HG02970 (cell line): Measurements from ENCODE around the gene PRPH2.
"Not testable (repeated sequence)": the region's sequence is repeated elsewhere in the genome, so short reads cannot be mapped to it uniquely, and the experiment has no call there.

Experiments
- ATAC-seq: cut with Tn5 transposase; IDR thresholded peaks from one replicate; pipeline ENCODE4 v1.9.1; 2021; ENCODE audit warnings: mild to moderate bottlenecking, moderate library complexity, moderate number of reproducible peaks; ENCODE audit not compliant: unreplicated experiment, low FRiP score

PRPH2 gene

DNA sequence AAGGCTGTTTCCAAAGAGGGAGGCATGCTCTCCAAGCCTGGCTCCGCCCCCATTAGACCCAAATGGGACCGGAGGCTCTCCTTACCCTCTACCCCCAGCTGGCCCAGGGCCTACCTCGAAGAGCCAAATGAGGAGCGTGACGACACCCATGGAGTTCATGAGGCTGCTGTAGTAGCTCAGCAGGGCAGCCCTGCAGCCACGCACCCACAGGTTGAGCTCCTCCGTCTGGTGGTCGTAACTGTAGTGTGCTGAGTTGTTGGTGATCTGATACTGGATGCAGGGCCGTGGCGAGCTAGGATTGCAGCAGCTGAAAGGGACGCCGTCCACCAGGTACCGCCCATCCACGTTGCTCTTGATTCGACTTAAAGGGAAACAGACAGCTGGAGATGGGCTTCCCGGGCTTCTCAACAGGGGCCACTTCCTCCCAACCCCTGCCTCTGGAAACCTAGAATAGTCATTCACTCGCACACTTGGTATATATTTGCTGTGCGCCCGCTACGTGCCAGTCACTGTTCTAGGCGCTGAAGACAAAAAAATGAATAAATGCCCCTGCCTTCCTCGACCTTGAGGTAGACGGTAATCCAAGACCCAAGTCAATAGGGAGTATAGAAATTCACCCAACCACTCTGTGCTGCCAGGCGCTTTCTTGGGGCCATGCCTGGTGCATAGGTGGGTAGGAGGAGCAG is 18.0 kb downstream of the PRPH2 start:
- no peak for ATAC-seq

DNA sequence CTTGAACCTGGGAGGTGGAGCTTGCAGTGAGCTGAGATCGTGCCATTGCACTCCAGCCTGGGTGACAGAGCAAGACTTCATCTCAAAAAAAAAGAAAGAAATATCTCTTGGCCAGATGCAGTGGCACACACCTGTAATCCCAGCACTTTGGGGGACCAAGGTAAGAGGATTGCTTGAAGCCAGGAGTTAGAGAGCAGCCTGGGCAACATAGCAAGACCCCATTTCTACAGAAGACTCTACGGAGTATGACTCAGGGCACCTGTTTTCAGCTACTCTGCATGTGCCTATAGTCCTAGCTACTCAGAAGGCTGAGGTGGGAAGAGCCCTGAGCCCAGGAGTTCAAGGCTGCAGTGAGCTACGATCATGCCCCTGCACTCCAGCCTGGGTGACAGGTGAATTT is 19.6 kb downstream of the PRPH2 start:
- not testable (repeated sequence) for ATAC-seq

DNA sequence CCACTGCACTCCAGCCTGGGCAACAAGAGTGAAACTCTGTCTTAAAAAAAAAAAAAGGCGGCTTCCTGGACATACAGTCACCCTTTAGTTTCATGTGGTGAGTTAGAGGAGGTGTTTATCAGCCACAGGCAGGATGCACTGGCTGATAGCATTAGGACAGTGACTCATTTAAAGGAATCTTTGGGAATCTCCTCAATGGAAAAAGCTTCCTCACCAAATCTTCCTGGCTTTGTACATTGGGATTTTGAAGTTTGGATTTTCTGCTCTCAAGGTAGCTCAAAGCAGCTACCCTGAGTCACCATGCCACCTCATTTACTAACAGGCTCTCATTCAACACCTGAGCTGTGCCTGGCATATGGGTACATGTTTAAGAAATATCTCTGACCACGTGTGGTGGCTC is 20.2 kb downstream of the PRPH2 start:
- no peak for ATAC-seq

DNA sequence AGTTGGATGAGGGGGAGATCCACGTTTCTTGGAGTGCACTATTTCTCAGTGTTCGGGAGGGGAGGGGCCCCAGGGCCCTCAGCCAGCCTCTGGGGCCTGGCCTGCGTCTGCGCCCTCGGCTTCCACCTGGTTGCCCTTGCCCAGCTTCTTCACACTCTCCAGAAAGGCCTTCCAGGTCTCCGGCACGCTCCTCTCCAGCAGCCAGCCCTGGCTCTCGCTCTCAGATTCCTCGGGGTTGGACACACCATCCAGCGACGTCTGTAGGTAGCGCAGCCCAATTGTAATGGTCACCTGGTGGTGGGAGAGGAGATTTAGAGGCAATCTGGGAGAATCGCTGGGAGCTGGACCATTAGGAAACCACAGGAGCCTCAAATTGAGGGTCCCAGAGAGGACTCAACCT is 24.2 kb downstream of the PRPH2 start:
- no peak for ATAC-seq

DNA sequence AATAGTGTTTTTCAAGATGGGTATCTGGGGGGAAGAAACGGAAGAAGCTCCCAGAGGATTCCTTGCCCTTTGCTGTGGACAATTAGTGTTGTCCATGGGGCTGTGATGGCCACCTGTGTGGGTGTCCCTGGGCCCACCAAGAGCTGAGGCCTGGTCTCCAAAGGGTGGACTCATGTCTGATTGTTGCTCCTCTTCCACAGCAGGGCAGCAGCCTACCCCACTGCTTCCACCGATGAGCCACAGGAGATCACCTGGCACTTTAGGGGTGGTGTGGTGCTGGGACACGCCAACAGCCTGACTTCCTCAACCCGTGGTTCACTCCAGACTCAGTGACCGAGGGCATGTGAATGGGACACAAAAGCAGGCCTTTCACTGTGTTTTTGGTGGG is 25.1 kb downstream of the PRPH2 start:
- no peak for ATAC-seq

DNA sequence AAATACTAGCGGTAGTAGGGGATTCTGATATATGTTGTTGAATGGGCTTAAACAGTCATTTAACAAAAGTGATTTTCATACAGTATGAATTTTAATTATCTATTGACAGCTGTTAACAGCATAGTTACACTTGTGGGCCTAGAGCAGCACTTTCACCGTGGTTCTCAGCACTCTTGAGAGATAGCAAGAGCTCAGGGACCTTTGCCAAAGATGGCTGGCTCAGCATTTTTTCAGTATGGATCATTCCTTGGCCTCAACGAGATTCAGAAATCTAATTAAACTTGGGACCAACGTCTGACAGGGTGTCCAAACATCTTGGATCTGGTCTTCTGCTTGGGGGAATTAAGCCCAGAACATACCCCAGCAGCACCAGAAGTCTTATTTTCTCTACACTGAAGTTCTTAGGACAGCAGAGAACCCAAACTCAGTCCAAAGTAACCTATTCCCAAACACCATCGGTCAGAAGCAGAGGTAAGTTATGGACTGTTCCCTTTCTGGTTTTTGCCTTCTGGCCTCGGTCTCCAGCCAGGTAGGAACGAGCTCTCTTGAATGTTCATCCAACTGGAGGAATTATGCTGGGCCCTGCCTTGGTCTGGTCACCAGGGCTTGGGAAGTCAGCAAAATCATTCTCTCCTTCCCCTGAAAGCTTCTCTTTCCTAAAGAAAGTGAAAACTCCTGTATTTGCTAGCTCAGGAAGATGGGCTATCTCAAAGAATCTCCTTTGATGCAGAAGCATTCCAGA is 25.7 kb downstream of the PRPH2 start:
- no peak for ATAC-seq

DNA sequence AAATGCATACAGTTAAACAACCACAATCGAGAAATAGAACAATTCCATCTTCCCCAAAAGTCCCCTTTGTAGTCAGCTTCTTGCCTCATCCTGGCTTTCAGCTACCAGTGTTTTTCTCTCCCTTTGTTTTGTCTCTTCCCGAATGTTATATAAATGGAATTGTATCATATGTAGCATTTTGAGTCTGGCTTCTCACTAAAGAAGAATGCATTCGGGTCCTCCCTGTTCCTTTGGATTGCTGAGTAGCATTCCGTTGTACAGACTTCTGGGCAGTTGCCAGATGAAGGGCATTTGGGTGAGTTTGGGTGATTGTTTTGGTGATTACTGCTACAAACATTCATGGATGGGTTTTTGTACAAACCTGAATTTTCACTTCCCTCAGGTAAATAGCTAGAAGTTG is 27.8 kb downstream of the PRPH2 start:
- no peak for ATAC-seq

DNA sequence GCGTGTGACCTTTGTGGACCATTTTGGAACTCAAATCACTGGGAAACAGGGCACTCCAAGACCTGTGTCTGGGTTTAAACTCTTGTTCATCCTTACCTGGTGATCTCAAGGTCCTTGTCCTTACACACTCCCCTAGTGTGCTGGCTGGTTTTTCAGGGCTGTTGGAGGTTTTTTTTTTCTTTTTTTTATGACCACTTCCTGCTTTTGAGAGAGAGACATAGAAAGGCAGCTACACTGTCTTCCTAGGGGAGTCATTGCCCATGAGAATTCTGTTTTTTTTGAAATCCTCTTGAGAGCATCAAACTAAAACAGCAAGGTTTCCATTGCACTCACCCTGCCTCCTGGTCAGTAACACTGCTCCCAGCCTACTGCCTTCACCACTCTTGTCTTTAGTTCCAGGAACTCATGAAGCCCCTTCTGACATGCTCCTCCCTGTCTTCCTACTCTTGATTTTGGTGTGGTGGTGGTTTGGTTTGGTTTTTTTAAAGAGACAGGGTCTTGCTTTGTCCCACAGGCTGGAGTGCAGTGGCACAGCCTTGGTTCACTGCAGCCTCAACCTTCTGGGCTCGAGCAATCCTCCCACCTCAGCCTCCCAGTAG is 28.6 kb downstream of the PRPH2 start:
- no peak for ATAC-seq

DNA sequence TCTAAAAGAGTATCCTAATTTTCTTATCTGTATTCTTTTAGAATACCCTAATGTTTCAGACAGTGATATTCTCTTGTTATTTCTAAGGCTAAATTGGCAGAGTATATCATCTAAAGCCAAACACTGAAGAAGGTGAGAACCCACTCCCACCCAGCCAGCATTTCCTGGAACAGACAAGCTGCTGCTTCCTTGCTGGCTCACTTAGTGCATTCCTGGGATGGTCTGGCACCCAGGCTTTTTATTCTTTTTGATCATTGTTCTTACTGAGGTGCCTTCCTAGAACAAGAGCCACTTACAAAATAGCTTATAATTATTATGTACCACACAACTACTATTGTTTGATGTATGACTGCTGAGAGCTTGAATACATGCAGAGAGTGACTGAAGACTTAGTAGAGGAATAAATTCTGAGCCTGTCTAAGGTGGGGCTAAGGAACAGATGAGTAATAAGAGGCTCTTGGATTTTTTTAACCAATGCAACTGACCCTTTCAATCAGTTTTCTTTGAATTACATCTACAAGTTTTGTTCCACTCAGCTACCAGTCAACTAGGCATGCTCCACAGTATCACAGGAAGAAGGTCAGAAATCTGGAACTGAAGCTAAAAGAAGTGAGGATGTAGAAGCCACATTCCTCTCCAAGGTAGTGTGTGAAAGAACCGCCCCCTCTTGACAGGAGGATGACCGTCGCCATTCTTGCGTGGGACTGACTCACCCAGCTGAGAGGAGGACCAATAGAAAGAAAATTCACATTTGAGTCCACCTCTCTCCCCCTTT is 30.1 kb downstream of the PRPH2 start:
- no peak for ATAC-seq

DNA sequence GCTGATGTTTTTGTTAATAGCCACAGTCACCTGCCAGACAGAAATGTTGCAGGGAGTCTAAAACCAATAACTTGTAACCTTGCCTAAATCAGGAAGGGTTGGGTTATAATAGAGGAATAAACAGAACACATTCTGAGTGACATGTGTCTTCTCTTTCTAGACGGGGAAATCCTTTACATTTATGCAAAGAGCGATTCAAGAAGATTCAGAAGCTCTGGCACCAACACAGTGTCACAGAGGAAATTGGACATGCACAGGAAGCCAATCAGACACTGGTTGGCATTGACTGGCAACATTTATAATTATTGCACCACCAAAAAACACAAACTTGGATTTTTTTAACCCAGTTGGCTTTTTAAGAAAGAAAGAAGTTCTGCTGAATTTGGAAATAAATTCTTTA is 31.5 kb downstream of the PRPH2 start:
- no peak for ATAC-seq

DNA sequence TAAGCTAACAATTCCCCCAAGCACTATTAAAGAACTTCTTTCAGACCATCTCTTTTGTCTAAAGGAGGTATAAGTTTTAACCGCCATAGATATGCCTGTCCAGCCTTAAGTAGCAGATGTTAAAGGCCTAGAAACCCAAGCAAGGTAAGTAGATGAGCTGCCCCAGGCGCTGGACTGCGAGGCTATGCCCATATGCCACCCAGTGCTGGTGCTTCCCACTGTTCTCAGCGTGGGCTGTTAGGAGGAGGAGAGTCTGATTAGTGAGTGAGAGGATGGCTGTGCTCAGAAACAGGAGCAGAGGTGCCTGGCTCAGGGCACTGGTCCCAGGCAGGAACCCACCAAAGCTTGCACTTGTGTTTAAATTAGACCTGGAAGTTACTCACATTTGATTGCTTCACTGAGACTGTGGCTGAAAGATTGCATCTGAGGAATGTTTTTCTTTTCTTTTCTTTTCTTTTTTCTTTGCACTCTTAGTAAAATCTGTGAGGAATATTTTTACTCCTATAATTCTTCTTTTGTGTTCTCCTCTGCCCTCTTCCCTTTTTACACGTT is 32.2 kb downstream of the PRPH2 start:
- no peak for ATAC-seq

DNA sequence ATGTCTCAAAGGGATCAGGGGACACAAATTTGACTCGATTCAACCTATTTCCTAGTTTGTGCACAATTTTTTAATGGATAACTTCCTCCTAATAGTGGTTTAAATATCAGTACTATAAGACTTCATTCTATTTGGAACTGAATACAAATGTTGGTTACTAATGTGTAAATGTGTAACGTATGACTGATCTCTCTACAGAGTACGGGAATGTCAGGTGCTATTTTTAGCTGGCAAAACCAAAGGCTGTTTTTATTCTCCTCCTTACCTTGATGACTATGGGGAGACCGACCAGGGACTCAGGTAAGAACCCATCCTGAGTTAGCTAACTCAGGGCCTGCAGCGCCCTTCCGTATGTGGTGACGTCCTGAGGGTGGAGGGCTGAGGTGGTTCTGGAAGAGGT is 33.0 kb downstream of the PRPH2 start:
- no peak for ATAC-seq

DNA sequence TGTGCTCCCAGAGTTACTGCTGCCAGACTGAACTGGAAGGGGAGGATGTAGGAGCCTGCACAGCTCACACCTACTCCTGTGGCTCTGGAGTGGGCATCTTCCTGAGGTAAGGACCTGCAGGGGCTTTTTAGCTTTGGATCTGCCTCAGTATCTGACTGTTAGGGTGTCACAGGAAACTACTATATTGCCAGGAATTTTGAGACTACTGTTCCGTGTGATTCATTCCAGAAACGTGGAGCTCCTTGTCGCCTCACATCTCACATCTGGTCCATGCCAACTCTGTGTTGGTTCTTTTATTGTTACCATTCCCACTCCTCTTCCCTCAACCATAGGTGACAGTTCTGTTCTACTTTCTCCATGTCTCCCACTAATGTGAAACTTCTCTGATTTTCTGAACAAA is 34.1 kb downstream of the PRPH2 start:
- ATAC-seq, result no peak

DNA sequence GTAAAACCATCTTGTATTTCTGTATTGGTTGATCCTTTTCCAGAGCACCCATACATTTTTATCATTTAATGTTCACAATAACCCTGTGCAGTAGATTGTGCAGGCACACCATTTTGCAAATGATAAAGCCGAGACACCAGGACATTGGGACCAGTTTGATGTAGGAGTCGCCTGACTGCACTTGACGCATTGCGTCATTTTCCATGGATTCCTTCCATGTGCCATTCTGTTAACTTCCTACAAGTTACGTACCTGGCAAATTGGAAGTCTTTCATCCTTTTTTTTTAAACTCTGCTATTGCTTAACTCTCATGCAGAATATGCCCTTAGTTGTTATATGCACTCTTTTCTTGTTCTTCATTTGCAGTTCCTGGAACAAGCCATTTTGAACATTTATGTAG is 43.0 kb downstream of the PRPH2 start:
- ATAC-seq, result no peak

DNA sequence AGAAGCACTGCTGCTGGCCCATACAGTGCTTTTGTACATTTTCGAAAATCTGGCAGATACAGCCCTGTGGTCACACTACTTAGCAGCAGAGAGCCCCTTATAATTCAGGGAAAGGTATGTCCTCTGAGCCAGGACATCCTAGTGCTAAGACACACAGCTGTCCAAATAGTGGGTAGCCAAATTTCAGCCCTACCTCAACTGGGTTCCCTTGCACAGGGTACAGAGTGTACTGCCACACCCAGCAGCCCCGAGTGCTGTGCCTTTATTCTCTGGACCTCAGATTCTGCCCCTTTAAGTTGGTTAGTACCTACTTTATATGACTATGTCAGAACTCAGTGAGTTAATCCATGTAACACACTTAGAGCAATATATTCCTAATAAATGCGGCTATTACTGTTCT is 47.6 kb downstream of the PRPH2 start:
- no peak for ATAC-seq

DNA sequence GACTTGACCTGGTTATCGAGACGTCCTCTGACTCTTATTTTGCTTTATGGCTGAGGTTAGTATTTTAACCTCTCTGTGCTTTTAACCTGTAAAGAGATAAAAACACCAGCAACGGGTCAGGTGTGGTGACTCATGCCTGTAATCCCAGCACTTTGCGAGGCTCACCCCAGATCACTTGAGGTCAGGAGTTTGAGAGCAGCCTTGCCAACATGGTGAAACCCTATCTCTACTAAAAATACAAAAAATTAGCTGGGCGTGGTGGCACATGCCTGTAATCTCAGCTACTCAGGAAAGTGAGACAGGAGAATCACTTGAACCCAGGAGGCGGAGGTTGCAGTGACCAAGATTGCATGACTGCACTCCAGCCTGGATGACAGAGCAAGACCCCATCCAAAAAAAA is 48.0 kb downstream of the PRPH2 start:
- not testable (repeated sequence) for ATAC-seq

DNA sequence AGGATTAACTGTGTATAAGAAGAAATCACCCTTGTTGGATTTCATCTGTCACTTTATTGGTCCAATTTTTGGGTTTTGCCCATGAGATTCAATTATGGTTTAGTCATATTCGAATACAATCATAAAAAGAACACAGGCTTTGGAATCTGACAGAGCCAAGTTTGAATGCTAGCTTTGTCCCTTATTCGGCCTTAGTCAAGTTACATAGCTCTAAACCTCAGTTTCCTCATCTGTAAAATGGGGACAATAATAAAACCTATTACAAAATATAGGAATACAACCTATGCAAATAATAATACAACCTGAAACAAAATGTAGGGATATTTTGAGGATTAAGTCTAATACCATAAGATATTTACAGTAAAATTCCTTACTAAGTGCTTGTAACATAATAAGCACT is 57.7 kb downstream of the PRPH2 start:
- ATAC-seq, result no peak

DNA sequence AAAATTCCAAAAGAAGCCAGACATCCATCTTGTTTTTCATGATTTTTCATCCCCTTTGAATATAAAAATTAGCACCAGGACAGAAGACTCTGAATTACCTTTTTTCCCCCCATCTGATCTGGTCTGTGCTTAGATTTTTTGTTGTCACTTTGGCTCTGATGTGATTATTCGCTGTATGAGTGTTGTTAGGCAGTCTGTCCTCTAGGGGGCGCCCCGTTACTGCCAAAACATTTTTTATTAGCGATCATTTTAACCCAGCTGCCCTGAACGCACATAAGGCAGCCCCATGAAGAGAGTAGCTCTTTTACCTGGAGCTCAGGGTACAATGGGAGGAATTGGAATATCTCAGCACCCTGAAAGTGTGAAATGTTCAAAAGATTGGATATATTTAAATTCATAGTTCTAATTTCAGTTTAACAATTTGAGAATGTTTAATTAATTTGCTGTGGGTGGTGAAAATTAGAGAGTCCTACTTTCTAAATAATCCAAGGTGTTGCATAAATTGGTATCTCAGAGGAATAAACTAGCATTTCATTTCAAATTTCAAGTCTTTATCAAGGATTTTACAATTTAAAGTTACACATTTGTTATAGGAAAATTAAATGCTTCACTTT is 60.8 kb downstream of the PRPH2 start:
- no peak for ATAC-seq

DNA sequence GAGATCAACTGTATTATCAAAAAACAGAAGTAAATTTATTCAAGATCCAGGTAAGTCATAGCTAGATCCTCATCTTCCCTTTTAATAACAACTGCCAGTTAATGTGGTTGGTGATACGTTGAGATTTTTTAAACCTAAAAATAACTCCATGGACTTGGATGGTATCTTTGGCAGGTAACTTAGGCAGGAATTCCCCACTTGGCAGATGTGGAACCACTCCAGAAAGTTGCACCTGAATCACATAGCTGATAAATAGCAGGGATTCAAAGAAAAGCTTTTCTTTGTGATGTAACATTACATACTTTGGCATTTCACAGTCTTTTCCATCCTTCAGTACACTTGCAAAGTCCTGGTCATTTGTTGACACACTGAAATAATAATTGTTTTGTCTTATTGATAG is 62.6 kb downstream of the PRPH2 start:
- no peak for ATAC-seq

DNA sequence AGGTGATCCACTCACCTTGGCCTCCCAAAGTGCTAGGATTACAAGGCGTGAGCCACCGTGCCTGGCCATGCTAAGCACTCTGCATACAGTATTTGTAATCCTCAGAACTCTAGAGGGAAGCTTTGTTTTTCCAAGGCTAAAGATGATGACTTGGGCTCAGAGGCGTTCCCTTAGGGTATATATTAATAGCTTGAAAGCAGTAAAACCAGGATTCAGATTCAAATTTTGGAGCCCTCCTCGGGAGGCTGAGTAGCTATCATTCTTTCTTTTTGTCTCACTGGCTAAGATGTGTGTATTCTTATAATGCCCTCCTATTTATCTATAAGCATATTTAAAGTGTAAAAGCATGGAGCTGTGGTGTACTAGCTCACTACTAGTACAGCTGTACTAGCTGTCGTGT is 68.5 kb downstream of the PRPH2 start:
- no peak for ATAC-seq
